Central memory CD8-positive, alpha-beta T cell (primary cell): ENCODE measurements around the gene IQGAP3.
"Not testable (repeated sequence)": the region's sequence is repeated elsewhere in the genome, so short reads cannot be mapped to it uniquely, and the experiment has no call there.

Experiments
- ATAC-seq: fragments of 150-1000 bp; cut with Tn5 transposase; replicated peaks from 2 replicates; pipeline ENCODE4 v1.10.0; 2022; ENCODE audit warnings: mild to moderate bottlenecking, moderate FRiP score, moderate number of reproducible peaks; ENCODE audit not compliant: poor library complexity, severe bottlenecking; ENCODE audit errors: extremely low read depth
- DNase-seq, 2 donors: peaks; one replicate each; pipeline ENCODE4 v3.0.0; 2021; ENCODE audit warnings: low spot score in 2 of 2
- H3K27ac Mint-ChIP-seq: one replicate; pipeline ENCODE4 v1.8.0; 2022; ENCODE audit warnings: low read depth, mild to moderate bottlenecking, moderate library complexity, mixed read lengths
- H3K27me3 Mint-ChIP-seq: one replicate; pipeline ENCODE4 v1.8.0; 2022; ENCODE audit warnings: mixed read lengths
- H3K36me3 Mint-ChIP-seq: one replicate; pipeline ENCODE4 v1.8.0; 2022; ENCODE audit warnings: mild to moderate bottlenecking, moderate library complexity, mixed read lengths; ENCODE audit not compliant: insufficient read depth
- H3K4me1 Mint-ChIP-seq: one replicate; pipeline ENCODE4 v1.8.0; 2022; ENCODE audit warnings: mixed read lengths
- H3K4me3 Mint-ChIP-seq: one replicate; pipeline ENCODE4 v1.8.0; 2022; ENCODE audit warnings: mild to moderate bottlenecking, moderate library complexity, mixed read lengths
- H3K9me3 Mint-ChIP-seq: one replicate; pipeline ENCODE4 v1.8.0; 2022; ENCODE audit warnings: mixed read lengths

IQGAP3 gene

GRCh38 chr1:156571919-156572662, at the start of gene IQGAP3:
Gene IQGAP3 (minus strand): TSS chr1:156572565. CDS start chr1:156572529, 36 bp downstream.
- Mint-ChIP-seq H3K36me3 (no peaks in the 10 kb centered on the region), H3K9me3 (no peaks in the 10 kb centered on the region), H3K27me3 (peaks cover 48% of the 10 kb centered on the region), H3K27ac (peak within 1 kb of the TSS; percentile 56), H3K4me3 (peak within 1 kb of the TSS; percentile 77), H3K4me1 (peaks cover 10% of the 10 kb centered on the region)
- DNase-seq (peak; percentile 44 to 47), ATAC-seq (peak; percentile 78)

GRCh38 chr1:156619582-156619955, 47.2 kb upstream of the IQGAP3 start:
- DNase-seq (no peak), ATAC-seq (no peak)
- Mint-ChIP-seq H3K4me3 (no peak overlapping the region), H3K4me1 (no peaks in the 10 kb centered on the region), H3K27ac (no peak overlapping the region), H3K27me3 (peaks cover 76% of the 10 kb centered on the region), H3K36me3 (no peaks in the 10 kb centered on the region), H3K9me3 (no peaks in the 10 kb centered on the region)

- H3K9me3 Mint-ChIP-seq: no peaks in the 10 kb centered on the region
- no peak within 1 kb of the TSS for H3K4me3 Mint-ChIP-seq
- H3K4me1 Mint-ChIP-seq: no peaks in the 10 kb centered on the region
- no peak for DNase-seq
- H3K27me3 Mint-ChIP-seq: peaks cover 70% of the 10 kb centered on the region
- no peaks in the 10 kb centered on the region for H3K36me3 Mint-ChIP-seq
- no peak within 1 kb of the TSS for H3K27ac Mint-ChIP-seq
- ATAC-seq: no peak
These were observed 46.7 kb upstream of the IQGAP3 start, which contains the start of gene HAPLN2 for GRCh38 chr1:156618853-156619581. Gene HAPLN2 (plus strand): TSS chr1:156619415. CDS start chr1:156623491, 4,076 bp downstream.

DNA sequence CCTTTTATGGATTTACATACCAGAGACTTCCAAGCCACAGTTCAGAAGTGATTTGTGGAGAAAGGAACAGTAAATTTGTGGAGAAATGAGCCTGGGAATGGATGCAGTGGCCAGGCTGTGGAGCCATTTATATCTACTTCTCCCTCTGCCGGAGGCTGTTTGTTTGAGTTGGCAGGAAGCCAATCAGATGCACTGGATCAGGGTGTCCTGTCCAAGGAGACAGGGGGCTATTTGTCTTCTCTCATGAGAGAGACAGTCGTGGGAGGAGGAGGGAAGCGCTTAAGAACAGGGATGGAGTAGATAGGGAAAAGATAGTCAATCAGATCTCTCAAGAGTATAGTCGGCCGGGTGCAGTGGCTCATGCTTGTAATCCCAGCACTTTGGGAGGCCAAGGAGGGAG, 44.1 kb upstream of the IQGAP3 start:
- Mint-ChIP-seq H3K27me3 (peaks cover 59% of the 10 kb centered on the region), H3K4me3 (no peak overlapping the region), H3K9me3 (no peaks in the 10 kb centered on the region), H3K27ac (no peak overlapping the region), H3K4me1 (no peaks in the 10 kb centered on the region), H3K36me3 (no peaks in the 10 kb centered on the region)
- ATAC-seq (no peak), DNase-seq (no peak)

DNA sequence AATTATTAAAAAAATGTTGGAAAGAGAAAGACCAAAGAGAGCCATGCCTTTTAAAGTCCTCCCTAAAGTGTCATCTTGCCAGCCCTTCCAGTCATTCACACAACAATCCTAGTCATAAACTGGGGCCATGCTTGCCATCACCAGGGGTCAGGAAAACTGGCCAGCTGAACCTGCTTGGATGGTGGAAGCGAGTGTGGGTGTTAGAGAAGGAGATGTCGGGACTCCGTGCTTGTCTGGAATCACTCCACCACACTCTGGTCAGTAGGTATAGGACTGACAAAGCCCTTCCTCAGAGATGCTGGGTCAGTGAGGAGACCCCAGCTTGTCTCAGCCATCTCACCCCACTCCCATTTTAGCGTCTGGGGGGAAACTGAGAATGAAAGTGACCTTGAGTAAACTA, 43.6 kb upstream of the IQGAP3 start:
- no peaks in the 10 kb centered on the region for H3K36me3 Mint-ChIP-seq
- DNase-seq: no peak
- no peaks in the 10 kb centered on the region for H3K4me1 Mint-ChIP-seq
- no peak overlapping the region for H3K4me3 Mint-ChIP-seq
- H3K27me3 Mint-ChIP-seq: peaks cover 55% of the 10 kb centered on the region
- H3K27ac Mint-ChIP-seq: no peak overlapping the region
- H3K9me3 Mint-ChIP-seq: no peaks in the 10 kb centered on the region
- ATAC-seq: no peak

GRCh38 chr1:156612666-156613065, 40.3 kb upstream of the IQGAP3 start:
- H3K36me3 Mint-ChIP-seq: no peaks in the 10 kb centered on the region

GRCh38 chr1:156610072-156610471, 37.7 kb upstream of the IQGAP3 start:
- H3K36me3 Mint-ChIP-seq, ATAC-seq, H3K4me1 Mint-ChIP-seq, H3K4me3 Mint-ChIP-seq, H3K9me3 Mint-ChIP-seq, H3K27ac Mint-ChIP-seq, DNase-seq: not testable (repeated sequence)
- peaks cover 25% of the 10 kb centered on the region for H3K27me3 Mint-ChIP-seq

More at GRCh38 chr1:156612666-156613065, 40.3 kb upstream of the IQGAP3 start:
- H3K27ac Mint-ChIP-seq: no peak overlapping the region
- H3K9me3 Mint-ChIP-seq: no peaks in the 10 kb centered on the region
- H3K27me3 Mint-ChIP-seq: peaks cover 41% of the 10 kb centered on the region
- ATAC-seq (no peak), DNase-seq (no peak)
- H3K4me1 Mint-ChIP-seq: peaks cover 9% of the 10 kb centered on the region
- H3K4me3 Mint-ChIP-seq: no peak overlapping the region

- peaks cover 25% of the 10 kb centered on the region for H3K27me3 Mint-ChIP-seq
- H3K4me1 Mint-ChIP-seq: peaks cover 9% of the 10 kb centered on the region
- ATAC-seq: peak; percentile 66
- no peak overlapping the region for H3K4me3 Mint-ChIP-seq
- peak in 1 of 2 donors; percentile 47 for DNase-seq
- H3K27ac Mint-ChIP-seq: no peak overlapping the region
- no peaks in the 10 kb centered on the region for H3K9me3 Mint-ChIP-seq
- no peaks in the 10 kb centered on the region for H3K36me3 Mint-ChIP-seq
These were observed 36.6 kb upstream of the IQGAP3 start for GRCh38 chr1:156608981-156609380.

GRCh38 chr1:156608036-156608674, 35.8 kb upstream of the IQGAP3 start:
- ATAC-seq: peak; percentile 96
- H3K27ac Mint-ChIP-seq: no peak overlapping the region
- H3K4me1 Mint-ChIP-seq: peaks cover 9% of the 10 kb centered on the region
- H3K9me3 Mint-ChIP-seq: no peaks in the 10 kb centered on the region
- no peaks in the 10 kb centered on the region for H3K36me3 Mint-ChIP-seq
- peak in 1 of 2 donors; percentile 57 for DNase-seq
- no peak overlapping the region for H3K4me3 Mint-ChIP-seq
- peaks cover 22% of the 10 kb centered on the region for H3K27me3 Mint-ChIP-seq

DNA sequence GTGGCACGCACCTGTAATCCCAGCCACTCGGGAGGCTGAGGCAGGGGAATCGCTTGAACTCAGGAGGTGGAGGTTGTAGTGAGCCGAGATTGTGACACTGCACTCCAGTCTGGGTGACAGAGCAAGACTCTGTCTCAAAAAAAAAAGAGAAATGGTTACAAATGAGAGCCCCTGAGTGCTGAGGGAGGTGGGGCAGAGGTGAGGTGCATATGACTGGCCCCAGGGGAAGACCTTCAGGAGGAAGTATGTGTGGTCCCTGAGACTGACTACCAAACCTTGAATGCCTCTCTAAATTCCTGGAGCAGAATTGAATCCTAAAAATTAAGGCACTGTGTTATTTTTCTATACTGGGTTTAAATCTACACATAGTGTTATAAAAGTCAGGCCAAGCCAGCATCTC, 35.0 kb upstream of the IQGAP3 start:
- not testable (repeated sequence) for H3K4me1 Mint-ChIP-seq, DNase-seq, ATAC-seq, H3K27ac Mint-ChIP-seq, H3K9me3 Mint-ChIP-seq, H3K36me3 Mint-ChIP-seq, H3K4me3 Mint-ChIP-seq
- H3K27me3 Mint-ChIP-seq: peaks cover 14% of the 10 kb centered on the region

- no peak for ATAC-seq
- no peak overlapping the region for H3K27ac Mint-ChIP-seq
These were observed 30.2 kb upstream of the IQGAP3 start for GRCh38 chr1:156602557-156602993.

GRCh38 chr1:156601892-156602291, 29.5 kb upstream of the IQGAP3 start:
- no peaks in the 10 kb centered on the region for H3K9me3 Mint-ChIP-seq
- ATAC-seq (no peak), DNase-seq (no peak)
- H3K4me3 Mint-ChIP-seq: peak overlapping the region; percentile 88
- peaks cover 26% of the 10 kb centered on the region for H3K4me1 Mint-ChIP-seq
- H3K36me3 Mint-ChIP-seq: peaks cover 14% of the 10 kb centered on the region
- peak overlapping the region; percentile 94 for H3K27ac Mint-ChIP-seq
- H3K27me3 Mint-ChIP-seq: no peaks in the 10 kb centered on the region

More at GRCh38 chr1:156602557-156602993, 30.2 kb upstream of the IQGAP3 start:
- no peaks in the 10 kb centered on the region for H3K9me3 Mint-ChIP-seq
- H3K27me3 Mint-ChIP-seq: no peaks in the 10 kb centered on the region
- peak overlapping the region; percentile 88 for H3K4me3 Mint-ChIP-seq
- H3K4me1 Mint-ChIP-seq: peaks cover 26% of the 10 kb centered on the region
- peaks cover 11% of the 10 kb centered on the region for H3K36me3 Mint-ChIP-seq
- DNase-seq: no peak
